EH (cell line): ENCODE measurements around the gene SCG5.
A peak's percentile ranks its signal among the peaks of the same experiment; 100 is the strongest.

ENCODE experiments used
- DNase-seq: peaks from one replicate; pipeline ENCODE4 v3.0.0-alpha.2; 2015; ENCODE audit warnings: low read depth

Gene SCG5

GRCh38 chr15:32723171-32723948 is 81.8 kb downstream of the SCG5 start:
- DNase-seq, result no peak

DNA sequence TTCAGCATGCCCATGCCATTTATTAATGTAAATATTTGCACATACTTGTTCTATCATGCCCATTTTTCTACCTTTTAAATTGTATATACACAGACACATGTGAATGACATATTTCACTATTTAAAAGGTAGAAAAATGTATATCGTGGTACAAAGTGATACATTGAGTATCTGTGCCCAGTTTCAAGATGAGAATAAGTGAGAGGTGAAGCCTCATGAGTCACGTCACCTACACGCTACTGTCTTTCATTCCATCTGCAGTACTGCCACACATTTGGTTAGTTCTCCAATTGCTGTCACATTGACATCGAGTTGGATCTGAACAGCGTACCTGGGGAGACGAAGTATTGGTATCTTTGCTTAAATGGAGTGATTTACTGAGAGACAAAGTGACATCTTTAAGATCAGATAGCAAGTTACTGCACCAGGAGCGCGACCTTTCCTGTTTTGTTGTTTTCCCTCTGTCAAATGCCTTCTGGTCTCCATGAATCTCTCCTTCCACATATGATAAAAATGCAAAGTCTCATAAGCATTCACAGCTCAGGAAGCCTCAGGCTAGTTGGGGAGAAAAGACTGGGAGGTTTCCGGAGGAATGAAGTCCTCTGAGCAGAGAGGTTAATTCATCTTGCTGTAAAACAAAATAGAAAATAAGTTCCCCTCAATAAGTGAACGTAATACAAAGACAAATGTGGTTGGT is 88.3 kb downstream of the SCG5 start:
- peak; percentile 55 for DNase-seq

- DNase-seq, result peak; percentile 68
Measured at GRCh38 chr15:32730677-32731654, 89.5 kb downstream of the SCG5 start.

DNA sequence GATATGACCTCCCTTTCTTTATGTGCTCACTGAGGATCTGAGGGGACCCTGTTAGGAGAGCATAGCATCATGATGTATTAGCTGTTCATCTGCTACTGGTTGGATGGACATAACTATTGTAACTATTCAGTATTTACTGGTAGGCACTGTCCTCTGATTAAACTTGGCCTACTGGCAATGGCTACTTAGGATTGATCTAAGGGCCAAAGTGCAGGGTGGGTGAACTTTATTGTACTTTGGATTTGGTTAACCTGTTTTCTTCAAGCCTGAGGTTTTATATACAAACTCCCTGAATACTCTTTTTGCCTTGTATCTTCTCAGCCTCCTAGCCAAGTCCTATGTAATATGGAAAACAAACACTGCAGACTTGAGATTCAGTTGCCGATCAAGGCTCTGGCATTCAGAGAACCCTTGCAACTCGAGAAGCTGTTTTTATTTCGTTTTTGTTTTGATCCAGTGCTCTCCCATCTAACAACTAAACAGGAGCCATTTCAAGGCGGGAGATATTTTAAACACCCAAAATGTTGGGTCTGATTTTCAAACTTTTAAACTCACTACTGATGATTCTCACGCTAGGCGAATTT is 91.2 kb downstream of the SCG5 start:
- DNase-seq, result peak; percentile 35

- peak; percentile 70 for DNase-seq
Measured at GRCh38 chr15:32733281-32733680, 91.8 kb downstream of the SCG5 start.

GRCh38 chr15:32735989-32736700 is 94.6 kb downstream of the SCG5 start:
- peak; percentile 55 for DNase-seq

- DNase-seq, result peak; percentile 65
Measured at GRCh38 chr15:32736701-32737061, 95.2 kb downstream of the SCG5 start.

DNA sequence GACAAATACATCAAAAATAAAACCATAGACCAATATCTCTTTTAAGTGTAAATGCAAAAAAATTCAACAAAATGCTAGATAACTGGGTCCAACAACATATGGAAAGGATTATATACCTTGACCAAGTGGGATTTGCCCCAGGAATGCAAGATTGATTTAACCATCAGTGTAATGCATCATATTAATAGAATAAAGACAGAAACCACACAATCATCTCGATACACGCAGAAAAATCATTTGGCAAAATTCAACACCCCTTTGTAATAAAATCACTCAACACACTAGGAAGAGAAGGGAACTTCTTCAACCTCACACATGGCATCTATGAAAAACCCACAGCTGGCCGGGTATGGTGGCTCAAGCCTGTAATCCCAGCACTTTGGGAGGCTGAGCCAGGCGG is 95.8 kb downstream of the SCG5 start:
- peak; percentile 68 for DNase-seq

DNA sequence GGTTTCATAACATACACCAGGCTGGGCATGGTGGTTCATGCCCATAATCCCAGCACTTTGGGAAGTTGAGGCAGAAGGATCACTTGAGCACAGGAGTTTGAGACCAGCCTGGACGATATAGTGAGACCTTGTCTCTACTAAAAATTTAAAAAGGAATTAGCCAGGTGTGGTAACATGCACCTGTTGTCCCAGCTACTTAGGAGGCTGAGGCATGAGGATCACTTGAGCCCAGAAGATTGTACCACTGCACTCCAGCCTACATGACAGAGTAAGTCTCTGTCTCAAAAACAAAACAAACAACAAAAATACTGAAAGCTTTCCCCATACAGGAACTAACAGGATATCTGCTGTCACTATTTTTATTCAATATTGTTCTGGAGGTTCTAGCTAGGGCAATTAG is 97.2 kb downstream of the SCG5 start:
- DNase-seq, result peak; percentile 67

- peak; percentile 67 for DNase-seq
Measured at GRCh38 chr15:32739522-32740063, 98.1 kb downstream of the SCG5 start.

- DNase-seq, result peak; percentile 71
Measured at GRCh38 chr15:32743411-32744140, 102.1 kb downstream of the SCG5 start.

DNA sequence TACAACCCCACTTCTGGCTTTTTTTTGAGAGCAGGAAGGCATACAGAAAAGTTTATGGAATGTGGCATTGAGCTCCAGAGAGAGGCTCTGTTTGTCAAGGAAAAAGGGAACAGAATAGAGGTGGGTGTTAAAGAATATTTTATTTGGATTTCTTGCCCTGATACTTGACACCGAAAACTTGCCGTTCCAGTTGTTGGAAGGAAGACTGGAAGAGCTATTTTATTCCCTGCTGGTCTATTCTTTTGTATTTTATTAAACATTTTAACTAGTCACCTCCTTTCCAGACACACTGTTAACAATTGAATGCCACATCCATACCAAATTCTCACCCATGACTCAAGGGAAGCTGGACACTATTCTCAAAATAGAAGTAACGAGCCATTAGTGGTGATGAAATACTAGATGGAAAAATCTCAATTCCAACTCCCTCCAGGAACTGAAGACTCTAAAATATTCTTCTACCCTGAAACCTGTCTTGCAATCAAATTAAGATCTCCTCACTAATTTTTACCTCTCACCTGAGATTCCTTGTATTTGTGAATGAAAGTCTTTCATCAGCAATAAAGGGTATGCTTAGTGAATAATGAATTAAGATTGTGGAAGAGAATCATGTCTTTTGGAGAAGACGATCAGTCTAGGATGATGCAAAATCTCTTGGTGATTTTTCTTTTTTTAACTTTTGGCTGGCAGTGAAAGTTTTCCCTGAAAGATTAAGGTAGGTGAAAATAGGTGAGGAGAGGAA is 104.8 kb downstream of the SCG5 start:
- peak; percentile 70 for DNase-seq
